8988T (cell line): ENCODE data around the gene LRRC4C.

Experiments used
- DNase-seq: peaks from one replicate; pipeline ENCODE4 v3.0.0; 2011

The LRRC4C gene

GRCh38 chr11:41246399-41246745, 213.1 kb downstream of the LRRC4C start:
- no peak for DNase-seq

GRCh38 chr11:41245704-41246398, 213.6 kb downstream of the LRRC4C start:
- DNase-seq = no peak

- DNase-seq = no peak
These were observed 214.3 kb downstream of the LRRC4C start for GRCh38 chr11:41245184-41245583.

GRCh38 chr11:41237382-41237781, 222.1 kb downstream of the LRRC4C start:
- no peak for DNase-seq

GRCh38 chr11:41235668-41236067, 223.8 kb downstream of the LRRC4C start:
- DNase-seq = no peak

- no peak for DNase-seq
These were observed 233.4 kb downstream of the LRRC4C start for GRCh38 chr11:41225856-41226633.

- DNase-seq = no peak
These were observed 237.2 kb downstream of the LRRC4C start for GRCh38 chr11:41222236-41222635.

GRCh38 chr11:41206388-41206787, 253.1 kb downstream of the LRRC4C start:
- no peak for DNase-seq

GRCh38 chr11:41201156-41201555, 258.3 kb downstream of the LRRC4C start:
- DNase-seq = no peak

GRCh38 chr11:41190437-41191082, 268.9 kb downstream of the LRRC4C start:
- DNase-seq = no peak

- DNase-seq = no peak
These were observed 269.6 kb downstream of the LRRC4C start for GRCh38 chr11:41189701-41190436.

GRCh38 chr11:41177791-41178190, 281.7 kb downstream of the LRRC4C start:
- no peak for DNase-seq

- no peak for DNase-seq
These were observed 284.0 kb downstream of the LRRC4C start for GRCh38 chr11:41175304-41175972.

GRCh38 chr11:41146326-41146725, 313.1 kb downstream of the LRRC4C start:
- no peak for DNase-seq

- no peak for DNase-seq
These were observed 314.0 kb downstream of the LRRC4C start for GRCh38 chr11:41145420-41145819.

- DNase-seq = no peak
These were observed 324.5 kb downstream of the LRRC4C start for GRCh38 chr11:41134971-41135370.

- DNase-seq = no peak
These were observed 326.4 kb downstream of the LRRC4C start for GRCh38 chr11:41133023-41133422.

- no peak for DNase-seq
These were observed 337.9 kb downstream of the LRRC4C start for GRCh38 chr11:41121600-41121999.

- no peak for DNase-seq
These were observed 340.0 kb downstream of the LRRC4C start for GRCh38 chr11:41119484-41119883.

GRCh38 chr11:41118521-41118920, 340.9 kb downstream of the LRRC4C start:
- no peak for DNase-seq

GRCh38 chr11:41116970-41117369, 342.5 kb downstream of the LRRC4C start:
- DNase-seq = no peak

- DNase-seq = no peak
These were observed 344.4 kb downstream of the LRRC4C start for GRCh38 chr11:41115066-41115465.

- DNase-seq = no peak
These were observed 346.3 kb downstream of the LRRC4C start for GRCh38 chr11:41113160-41113559.
